GM10266 (cell line): ENCODE data around the gene HTR4.
A peak's percentile ranks its signal among the peaks of the same experiment; 100 is the strongest.

ENCODE experiments used
- DNase-seq: peaks from one replicate; pipeline ENCODE4 v3.0.0; 2012; ENCODE audit errors: extremely low spot score
- CTCF ChIP-seq: IDR thresholded peaks from 2 replicates; pipeline ENCODE4 v1.5.1; 2012; ENCODE audit warnings: mild to moderate bottlenecking, low read depth; ENCODE audit not compliant: control insufficient read depth, insufficient read depth; ENCODE audit errors: missing control alignments

The HTR4 gene

GRCh38 chr5:148454576-148454975 lies 199.8 kb downstream of the HTR4 start:
- TF ChIP-seq CTCF, result no peak

GRCh38 chr5:148452499-148453193 lies 201.7 kb downstream of the HTR4 start:
- no peak for DNase-seq
- no peak for TF ChIP-seq CTCF

More at GRCh38 chr5:148454576-148454975, 199.8 kb downstream of the HTR4 start:
- no peak for DNase-seq

GRCh38 chr5:148446611-148447010 lies 207.7 kb downstream of the HTR4 start:
- TF ChIP-seq CTCF, result no peak
- no peak for DNase-seq

GRCh38 chr5:148445578-148445977 lies 208.7 kb downstream of the HTR4 start:
- DNase-seq, result no peak
- no peak for TF ChIP-seq CTCF

- peak; percentile 43 for DNase-seq
Observed at GRCh38 chr5:148443998-148444397, 210.3 kb downstream of the HTR4 start.

GRCh38 chr5:148443241-148443640 lies 211.1 kb downstream of the HTR4 start:
- no peak for TF ChIP-seq CTCF
- no peak for DNase-seq

More at GRCh38 chr5:148443998-148444397, 210.3 kb downstream of the HTR4 start:
- peak; percentile 66 for TF ChIP-seq CTCF

- no peak for TF ChIP-seq CTCF
- no peak for DNase-seq
Observed at GRCh38 chr5:148438933-148439332, 215.4 kb downstream of the HTR4 start.
